Measurements from ENCODE around the gene PRDM2. TPM values are rescaled to one million over a fixed set of nuclear protein-coding genes. Genes with fewer than 3 reads are reported as not detected.

PRDM2 gene
- total and polyA plus RNA-seq, 2 donors from 2014 or later, result 8.2 to 42.6 TPM

DNA sequence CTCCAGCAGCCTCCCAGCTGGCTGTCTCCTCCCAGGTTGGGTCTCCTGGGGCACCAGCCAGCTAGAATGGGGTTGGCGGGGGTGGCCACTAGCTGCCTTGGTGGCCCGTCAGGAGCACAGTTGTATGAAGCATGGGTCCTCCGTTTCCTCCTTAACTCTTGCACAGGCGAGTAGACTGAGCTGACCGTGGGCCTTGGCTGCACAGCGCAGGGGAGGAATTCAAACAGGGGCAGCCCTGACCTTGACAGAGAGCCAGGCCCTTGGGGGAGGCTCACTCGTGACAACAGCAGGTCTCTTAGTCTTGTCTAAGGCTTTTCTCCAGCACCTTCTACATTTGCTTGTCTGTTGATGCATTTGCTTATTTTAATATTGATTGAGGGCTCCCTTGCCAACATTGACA lies 114.1 kb downstream of the PRDM2 start:
- FAIRE-seq (no peak), DNase-seq (no peak)
- Histone ChIP-seq H3K27ac (ENCODE audit: low read depth in 2 of 2, low read length in 2 of 2) (no peak overlapping the region), H3K27me3 (ENCODE audit: control insufficient read depth, insufficient read depth, low read length) (no peaks in the 10 kb centered on the region), H3K36me3 (ENCODE audit: control insufficient read depth in 2 of 3, insufficient read depth in 3 of 3, low read length in 3 of 3) (no peaks in the 10 kb centered on the region), H3K4me1 (ENCODE audit: control insufficient read depth in 2 of 3, insufficient read depth in 2 of 3, low read depth in 1 of 3, low read length in 3 of 3) (no peaks in the 10 kb centered on the region), H3K9ac (ENCODE audit: low read length in 3 of 3) (no peak overlapping the region), H3K4me3 (ENCODE audit: low read length in 3 of 3) (no peak overlapping the region), H3K9me3 (ENCODE audit: control insufficient read depth in 2 of 3, insufficient read depth in 1 of 3, low read length in 3 of 3) (no peaks in the 10 kb centered on the region)
- TF ChIP-seq, protein P1, sequence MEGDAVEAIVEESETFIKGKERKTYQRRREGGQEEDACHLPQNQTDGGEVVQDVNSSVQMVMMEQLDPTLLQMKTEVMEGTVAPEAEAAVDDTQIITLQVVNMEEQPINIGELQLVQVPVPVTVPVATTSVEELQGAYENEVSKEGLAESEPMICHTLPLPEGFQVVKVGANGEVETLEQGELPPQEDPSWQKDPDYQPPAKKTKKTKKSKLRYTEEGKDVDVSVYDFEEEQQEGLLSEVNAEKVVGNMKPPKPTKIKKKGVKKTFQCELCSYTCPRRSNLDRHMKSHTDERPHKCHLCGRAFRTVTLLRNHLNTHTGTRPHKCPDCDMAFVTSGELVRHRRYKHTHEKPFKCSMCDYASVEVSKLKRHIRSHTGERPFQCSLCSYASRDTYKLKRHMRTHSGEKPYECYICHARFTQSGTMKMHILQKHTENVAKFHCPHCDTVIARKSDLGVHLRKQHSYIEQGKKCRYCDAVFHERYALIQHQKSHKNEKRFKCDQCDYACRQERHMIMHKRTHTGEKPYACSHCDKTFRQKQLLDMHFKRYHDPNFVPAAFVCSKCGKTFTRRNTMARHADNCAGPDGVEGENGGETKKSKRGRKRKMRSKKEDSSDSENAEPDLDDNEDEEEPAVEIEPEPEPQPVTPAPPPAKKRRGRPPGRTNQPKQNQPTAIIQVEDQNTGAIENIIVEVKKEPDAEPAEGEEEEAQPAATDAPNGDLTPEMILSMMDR (IDR thresholded peaks at IDR 0.05; ENCODE audit: borderline replicate concordance, extremely low read depth, insufficient read depth), result no peak
- intact Hi-C loops (cut with DNase I), result no loop called here

DNA sequence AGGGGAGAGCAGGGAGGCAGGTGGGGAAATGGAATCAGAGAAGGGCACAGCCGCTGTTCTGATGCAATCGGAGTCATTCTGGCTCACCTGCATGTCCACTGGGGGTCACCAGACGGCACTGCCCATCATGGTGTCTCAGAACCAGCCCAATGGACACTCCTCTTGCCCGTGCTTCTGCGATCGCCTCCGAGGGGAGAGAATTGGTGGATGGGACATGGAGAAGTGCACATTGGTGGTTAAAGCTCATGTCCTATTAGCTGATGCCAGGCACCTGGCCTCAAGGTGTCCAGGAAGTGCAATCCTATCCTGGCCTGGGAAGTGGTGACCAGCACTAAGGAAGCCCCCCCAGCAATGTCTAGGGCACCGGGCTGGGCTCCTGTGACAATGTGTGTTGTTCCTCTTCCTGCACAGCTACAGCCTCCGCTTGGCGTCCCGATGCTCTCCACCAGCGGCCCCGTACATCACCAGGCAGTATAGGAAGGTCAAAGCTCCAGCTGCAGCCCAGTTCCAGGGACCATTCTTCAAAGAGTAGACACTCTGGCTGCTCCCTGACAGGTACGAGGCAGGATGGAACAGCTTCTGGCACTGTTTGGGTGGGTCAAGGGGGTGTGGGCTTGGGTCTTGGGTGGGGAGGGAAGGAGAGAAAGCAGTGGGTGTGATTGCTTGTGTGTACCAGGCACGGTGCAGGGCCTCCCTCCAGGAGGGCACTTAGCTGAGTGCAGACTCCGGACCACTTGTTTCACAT lies 116.2 kb downstream of the PRDM2 start:
- no peak overlapping the region for H3K4me3 ChIP-seq (ENCODE audit: low read length in 3 of 3)
- TF ChIP-seq, protein P1 (IDR thresholded peaks at IDR 0.05; ENCODE audit: borderline replicate concordance, extremely low read depth, insufficient read depth), result no peak
- FAIRE-seq, result no peak
- no peak overlapping the region for H3K27ac ChIP-seq (ENCODE audit: low read depth in 2 of 2, low read length in 2 of 2)
- no peaks in the 10 kb centered on the region for H3K9me3 ChIP-seq (ENCODE audit: control insufficient read depth in 2 of 3, insufficient read depth in 1 of 3, low read length in 3 of 3)
- no peaks in the 10 kb centered on the region for H3K4me1 ChIP-seq (ENCODE audit: control insufficient read depth in 2 of 3, insufficient read depth in 2 of 3, low read depth in 1 of 3, low read length in 3 of 3)
- H3K9ac ChIP-seq (ENCODE audit: low read length in 3 of 3), result no peak overlapping the region
- intact Hi-C loops (cut with DNase I), result no loop called here
- no peaks in the 10 kb centered on the region for H3K36me3 ChIP-seq (ENCODE audit: control insufficient read depth in 2 of 3, insufficient read depth in 3 of 3, low read length in 3 of 3)
- no peaks in the 10 kb centered on the region for H3K27me3 ChIP-seq (ENCODE audit: control insufficient read depth, insufficient read depth, low read length)
- DNase-seq, result no peak

DNA sequence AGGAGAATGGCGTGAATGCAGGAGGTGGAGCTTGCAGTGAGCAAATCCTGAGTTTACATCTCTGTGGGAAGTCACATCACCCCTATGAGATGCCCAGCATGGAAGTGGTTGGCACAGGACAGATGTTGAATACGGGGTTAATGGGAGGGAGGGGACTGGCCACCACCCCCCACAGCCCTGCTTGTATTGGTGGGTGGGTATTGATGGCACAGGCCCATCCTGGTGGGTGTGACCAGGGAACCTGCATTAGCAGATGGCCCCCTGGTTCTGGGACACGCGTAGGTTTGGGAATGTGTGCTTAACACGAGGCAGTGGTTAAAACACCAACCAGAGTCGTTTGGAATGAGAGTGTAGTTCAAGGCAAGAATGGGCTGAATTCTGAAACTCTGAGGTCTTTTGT lies 117.9 kb downstream of the PRDM2 start:
- intact Hi-C loops (cut with DNase I), result no loop called here
- Histone ChIP-seq H3K36me3 (ENCODE audit: control insufficient read depth in 2 of 3, insufficient read depth in 3 of 3, low read length in 3 of 3) (peaks cover 0 to 2% (median 0%) of the 10 kb centered on the region in 3 donors), H3K4me3 (ENCODE audit: low read length in 3 of 3) (no peak overlapping the region), H3K9ac (ENCODE audit: low read length in 3 of 3) (no peak overlapping the region), H3K9me3 (ENCODE audit: control insufficient read depth in 2 of 3, insufficient read depth in 1 of 3, low read length in 3 of 3) (no peaks in the 10 kb centered on the region), H3K27me3 (ENCODE audit: control insufficient read depth, insufficient read depth, low read length) (no peaks in the 10 kb centered on the region), H3K4me1 (ENCODE audit: control insufficient read depth in 2 of 3, insufficient read depth in 2 of 3, low read depth in 1 of 3, low read length in 3 of 3) (no peaks in the 10 kb centered on the region), H3K27ac (ENCODE audit: low read depth in 2 of 2, low read length in 2 of 2) (no peak overlapping the region)
- DNase-seq, result no peak
- FAIRE-seq, result no peak
- TF ChIP-seq, protein P1 (IDR thresholded peaks at IDR 0.05; ENCODE audit: borderline replicate concordance, extremely low read depth, insufficient read depth), result no peak
